ENCODE data around the gene NKAIN4. TPM values are rescaled to one million over a fixed set of nuclear protein-coding genes. Genes with fewer than 3 reads are reported as not detected.

The NKAIN4 gene
- total and polyA plus RNA-seq, 7 donors: not detected

GRCh38 chr20:63277466-63278272 lies 23.4 kb upstream of the NKAIN4 start:
- WGBS, 3 donors: 92 to 96% (median 93%) methylated on average over 30 of the region's 30 CpGs
- H3K9me3 ChIP-seq: no peaks in the 10 kb centered on the region
- peaks cover 10 to 72% of the 10 kb centered on the region in 2 donors for H3K36me3 ChIP-seq (ENCODE audit: insufficient read depth in 1 of 2, low read depth in 1 of 2)
- H3K27me3 ChIP-seq (ENCODE audit: insufficient read depth in 3 of 3, low read length in 2 of 3): no peaks in the 10 kb centered on the region
- DNase-seq (no peak), ATAC-seq (no peak)
- intact Hi-C loops (cut with DNase I): no loop called here
- no peak for TF ChIP-seq CTCF (IDR thresholded peaks at IDR 0.05)
- no peak overlapping the region for H3K4me3 ChIP-seq
- H3K27ac ChIP-seq: no peak overlapping the region
- peaks cover 15% of the 10 kb centered on the region for H3K4me1 ChIP-seq

GRCh38 chr20:63276956-63277355 lies 22.7 kb upstream of the NKAIN4 start:
- H3K4me1 ChIP-seq: peaks cover 16% of the 10 kb centered on the region
- H3K36me3 ChIP-seq (ENCODE audit: insufficient read depth in 1 of 2, low read depth in 1 of 2): peaks cover 10 to 65% of the 10 kb centered on the region in 2 donors
- no peak overlapping the region for H3K4me3 ChIP-seq
- no peak overlapping the region for H3K27ac ChIP-seq
- no peak for TF ChIP-seq CTCF (IDR thresholded peaks at IDR 0.05)
- WGBS, 3 donors: 87 to 91% (median 89%) methylated on average over 20 of the region's 20 CpGs
- H3K9me3 ChIP-seq: no peaks in the 10 kb centered on the region
- DNase-seq: no peak
- no peak for ATAC-seq
- no peaks in the 10 kb centered on the region for H3K27me3 ChIP-seq (ENCODE audit: insufficient read depth in 3 of 3, low read length in 2 of 3)
- intact Hi-C loops (cut with DNase I): no loop called here

GRCh38 chr20:63275825-63276224 lies 21.6 kb upstream of the NKAIN4 start:
- no peaks in the 10 kb centered on the region for H3K27me3 ChIP-seq (ENCODE audit: insufficient read depth in 3 of 3, low read length in 2 of 3)
- peaks cover 20% of the 10 kb centered on the region for H3K4me1 ChIP-seq
- ATAC-seq (no peak), DNase-seq (no peak)
- H3K9me3 ChIP-seq: no peaks in the 10 kb centered on the region
- H3K36me3 ChIP-seq (ENCODE audit: insufficient read depth in 1 of 2, low read depth in 1 of 2): peaks cover 10 to 53% of the 10 kb centered on the region in 2 donors
- 76 to 87% (median 83%) methylated on average over 18 of the region's 18 CpGs for WGBS, 3 donors
- intact Hi-C loops (cut with DNase I): no loop called here
- no peak overlapping the region for H3K27ac ChIP-seq
- no peak for TF ChIP-seq CTCF (IDR thresholded peaks at IDR 0.05)
- H3K4me3 ChIP-seq: no peak overlapping the region

- 62 to 76% (median 65%) methylated on average over 17 of the region's 17 CpGs for WGBS, 3 donors
- H3K4me1 ChIP-seq: peaks cover 20% of the 10 kb centered on the region
- H3K27me3 ChIP-seq (ENCODE audit: insufficient read depth in 3 of 3, low read length in 2 of 3): peaks cover 0 to 4% (median 0%) of the 10 kb centered on the region in 3 donors
- DNase-seq: no peak
- peak overlapping the region; percentile 86 for H3K4me3 ChIP-seq
- intact Hi-C loops (cut with DNase I): loop anchor here in 1 of 2 donors (5.0 kb wide), 1 partner anchor 62 kb away; no protein-coding TSS in a partner anchor
- no peak for ATAC-seq
- no peak overlapping the region for H3K27ac ChIP-seq
- TF ChIP-seq CTCF (IDR thresholded peaks at IDR 0.05): no peak
- peaks cover 10 to 41% of the 10 kb centered on the region in 2 donors for H3K36me3 ChIP-seq (ENCODE audit: insufficient read depth in 1 of 2, low read depth in 1 of 2)
- H3K9me3 ChIP-seq: no peaks in the 10 kb centered on the region
Measured at GRCh38 chr20:63274381-63275228, 20.3 kb upstream of the NKAIN4 start.
